ENCODE measurements around the gene FBXL14. TPM values are rescaled to one million over a fixed set of nuclear protein-coding genes. Genes with fewer than 3 reads are reported as not detected.

The FBXL14 gene
- total RNA-seq, 4 donors from 2014 or later: 12.0 to 22.6 (median 16.0) TPM

GRCh38 chr12:1640328-1641234, 46.2 kb upstream of the FBXL14 start:
- Histone ChIP-seq H3K27ac (replicated peaks in 1 of 4) (peak overlapping the region in 3 of 4 donors; percentile 13 to 74 (median 48)), H3K4me3 (no peak overlapping the region), H3K36me3 (peaks cover 0 to 24% (median 13%) of the 10 kb centered on the region in 4 donors), H3K27me3 (no peaks in the 10 kb centered on the region), H3K9me3 (no peaks in the 10 kb centered on the region), H3K4me1 (peaks cover 15 to 77% (median 64%) of the 10 kb centered on the region in 4 donors)
- 72% methylated on average over 8 of the region's 18 CpGs for WGBS
- DNase-seq (ENCODE audit: extremely low spot score): no peak
- intact Hi-C loops (cut with DNase I): no loop called here
- TF ChIP-seq POLR2A (IDR thresholded peaks at IDR 0.05; ENCODE audit: low read depth) (no peak), CTCF (IDR thresholded peaks at IDR 0.05) (no peak), EP300 (IDR thresholded peaks at IDR 0.05) (no peak), POLR2AphosphoS5 (IDR thresholded peaks at IDR 0.05) (no peak)

- H3K9me3 ChIP-seq: no peaks in the 10 kb centered on the region
- intact Hi-C loops (cut with DNase I): no loop called here
- no peak overlapping the region for H3K4me3 ChIP-seq
- WGBS: 84% methylated on average over 12 of the region's 40 CpGs
- H3K27ac ChIP-seq (replicated peaks in 1 of 4): peak overlapping the region in 2 of 4 donors; percentile 19 to 74
- TF ChIP-seq EP300 (IDR thresholded peaks at IDR 0.05) (no peak), POLR2AphosphoS5 (IDR thresholded peaks at IDR 0.05) (no peak), POLR2A (IDR thresholded peaks at IDR 0.05; ENCODE audit: low read depth) (no peak), CTCF (IDR thresholded peaks at IDR 0.05) (no peak)
- no peaks in the 10 kb centered on the region for H3K27me3 ChIP-seq
- no peak for DNase-seq (ENCODE audit: extremely low spot score)
- peaks cover 0 to 23% (median 12%) of the 10 kb centered on the region in 4 donors for H3K36me3 ChIP-seq
- H3K4me1 ChIP-seq: peaks cover 8 to 77% (median 64%) of the 10 kb centered on the region in 4 donors
These were observed 45.2 kb upstream of the FBXL14 start for GRCh38 chr12:1639538-1639937.

DNA sequence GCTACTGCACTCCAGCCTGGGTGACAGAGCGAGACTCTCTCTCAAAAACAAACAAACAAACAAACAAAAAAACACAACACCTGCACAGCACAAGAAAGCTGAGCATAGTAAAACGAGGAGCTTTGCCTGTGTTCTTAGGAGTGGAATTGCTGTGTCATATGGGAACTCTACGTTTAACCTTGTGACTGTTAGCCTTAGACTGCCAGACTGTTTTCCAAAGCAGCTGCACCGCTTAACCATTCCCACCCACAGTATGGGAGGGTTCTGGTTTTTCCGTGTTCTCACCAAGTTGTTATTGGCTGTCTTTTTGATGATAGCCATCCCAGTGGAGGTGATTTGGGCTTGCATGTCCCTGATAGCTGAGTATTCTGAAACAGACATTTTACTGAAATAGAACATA, 43.8 kb upstream of the FBXL14 start:
- intact Hi-C loops (cut with DNase I): no loop called here
- H3K36me3 ChIP-seq: peaks cover 0 to 23% (median 12%) of the 10 kb centered on the region in 4 donors

DNA sequence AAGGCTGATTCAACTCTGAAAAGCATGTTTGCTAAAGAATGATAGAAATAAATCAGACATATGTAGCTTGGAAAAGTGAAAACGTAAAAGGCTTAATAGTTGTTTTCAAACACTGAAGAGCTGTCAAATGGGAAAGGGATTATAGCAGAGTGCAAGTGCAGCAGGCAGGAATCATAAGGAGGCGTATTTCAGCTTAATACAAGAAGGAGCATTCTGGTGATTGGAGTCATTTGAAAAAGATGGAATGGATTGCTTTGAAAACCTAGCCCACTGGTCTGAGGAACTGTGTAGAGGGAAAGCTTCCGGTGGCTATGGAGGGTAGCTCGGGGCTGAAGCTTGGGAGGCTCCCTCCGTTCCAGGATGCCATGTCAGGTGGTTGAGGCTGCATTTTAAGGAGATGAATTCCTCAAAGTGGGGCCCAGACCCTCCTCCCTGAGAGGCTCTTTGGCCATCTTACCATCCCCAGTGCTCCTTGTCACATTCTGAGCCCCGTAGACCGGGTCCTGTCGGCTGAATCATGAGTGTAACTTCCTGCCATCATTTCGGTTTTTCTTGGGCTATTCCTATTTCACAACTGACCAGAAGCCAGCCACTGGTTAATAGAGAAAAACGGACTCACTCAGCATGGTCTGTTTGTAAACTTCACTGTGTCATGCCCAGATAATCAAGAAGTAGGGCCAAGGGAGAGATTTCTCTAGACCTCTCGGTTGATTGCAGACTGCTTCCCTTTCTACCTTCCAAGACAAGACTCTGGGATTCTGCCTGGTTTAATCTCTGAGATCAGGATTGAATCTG, 41.1 kb upstream of the FBXL14 start:
- Histone ChIP-seq H3K27me3 (no peaks in the 10 kb centered on the region), H3K4me1 (peaks cover 31 to 80% (median 72%) of the 10 kb centered on the region in 4 donors), H3K36me3 (peaks cover 0 to 19% (median 10%) of the 10 kb centered on the region in 4 donors), H3K9me3 (no peaks in the 10 kb centered on the region), H3K27ac (replicated peaks in 1 of 4) (peak overlapping the region; percentile 55 to 93 (median 82)), H3K4me3 (peak overlapping the region in 1 of 4 donors; percentile 16)
- WGBS: 71% methylated on average over 11 of the region's 11 CpGs
- no peak for DNase-seq (ENCODE audit: extremely low spot score)
- intact Hi-C loops (cut with DNase I): no loop called here
- no peak for TF ChIP-seq POLR2A (IDR thresholded peaks at IDR 0.05; ENCODE audit: low read depth)
- no peak for TF ChIP-seq EP300 (IDR thresholded peaks at IDR 0.05)
- no peak for TF ChIP-seq CTCF (IDR thresholded peaks at IDR 0.05)
- no peak for TF ChIP-seq POLR2AphosphoS5 (IDR thresholded peaks at IDR 0.05)

More for the DNA sequence above, 43.8 kb upstream of the FBXL14 start:
- H3K9me3 ChIP-seq: no peaks in the 10 kb centered on the region
- WGBS: 62% methylated on average over 5 of the region's 5 CpGs
- TF ChIP-seq POLR2AphosphoS5 (IDR thresholded peaks at IDR 0.05) (peak in 1 of 2 donors; percentile 29), POLR2A (IDR thresholded peaks at IDR 0.05; ENCODE audit: low read depth) (no peak)
- no peak for DNase-seq (ENCODE audit: extremely low spot score)
- no peaks in the 10 kb centered on the region for H3K27me3 ChIP-seq
- no peak overlapping the region for H3K4me3 ChIP-seq
- H3K27ac ChIP-seq (replicated peaks in 1 of 4): peak overlapping the region in 3 of 4 donors; percentile 20 to 60 (median 55)
- H3K4me1 ChIP-seq: peaks cover 13 to 77% (median 66%) of the 10 kb centered on the region in 4 donors

Measured in esophagus muscularis mucosa (tissue), 4 donors.